Adrenal gland (tissue), 5 donors: ENCODE results near the gene FOXO3.

Source experiments
- CTCF ChIP-seq, 6 experiments: fragments of 450-650 bp in 4 of 6; fragments of 200-600 bp in 2 of 6; sonication (generic) in 1 of 6; IDR thresholded peaks; 1 replicate in 5 of 6; 2 replicates in 1 of 6; pipeline versions ENCODE4 v1.5.1 to v1.8.0; 2016 to 2021; ENCODE audit warnings: antibody characterized with exemption in 6 of 6, mild to moderate bottlenecking in 2 of 6, moderate library complexity in 1 of 6
- POLR2A ChIP-seq, 2 donors: fragments of 450-650 bp; IDR thresholded peaks; one replicate each; pipeline ENCODE4 v1.6.1; 2017; ENCODE audit warnings: antibody characterized with exemption in 2 of 2, mild to moderate bottlenecking in 2 of 2, moderate library complexity in 1 of 2
- donor health status: DM: no; HTN: no; CAD: no.

- TF ChIP-seq POLR2A (IDR thresholded peaks at IDR 0.05), result no peak
- TF ChIP-seq CTCF (IDR thresholded peaks at IDR 0.05), result no peak
Observed at GRCh38 chr6:108562503-108562993, 1.8 kb downstream of the FOXO3 start.
